ENCODE data around the gene PIP5KL1. TPM values are rescaled to one million over a fixed set of nuclear protein-coding genes. Genes with fewer than 3 reads are reported as not detected.

Gene PIP5KL1
- total RNA-seq, 1 experiment from 2014 or later = 5.1 TPM

DNA sequence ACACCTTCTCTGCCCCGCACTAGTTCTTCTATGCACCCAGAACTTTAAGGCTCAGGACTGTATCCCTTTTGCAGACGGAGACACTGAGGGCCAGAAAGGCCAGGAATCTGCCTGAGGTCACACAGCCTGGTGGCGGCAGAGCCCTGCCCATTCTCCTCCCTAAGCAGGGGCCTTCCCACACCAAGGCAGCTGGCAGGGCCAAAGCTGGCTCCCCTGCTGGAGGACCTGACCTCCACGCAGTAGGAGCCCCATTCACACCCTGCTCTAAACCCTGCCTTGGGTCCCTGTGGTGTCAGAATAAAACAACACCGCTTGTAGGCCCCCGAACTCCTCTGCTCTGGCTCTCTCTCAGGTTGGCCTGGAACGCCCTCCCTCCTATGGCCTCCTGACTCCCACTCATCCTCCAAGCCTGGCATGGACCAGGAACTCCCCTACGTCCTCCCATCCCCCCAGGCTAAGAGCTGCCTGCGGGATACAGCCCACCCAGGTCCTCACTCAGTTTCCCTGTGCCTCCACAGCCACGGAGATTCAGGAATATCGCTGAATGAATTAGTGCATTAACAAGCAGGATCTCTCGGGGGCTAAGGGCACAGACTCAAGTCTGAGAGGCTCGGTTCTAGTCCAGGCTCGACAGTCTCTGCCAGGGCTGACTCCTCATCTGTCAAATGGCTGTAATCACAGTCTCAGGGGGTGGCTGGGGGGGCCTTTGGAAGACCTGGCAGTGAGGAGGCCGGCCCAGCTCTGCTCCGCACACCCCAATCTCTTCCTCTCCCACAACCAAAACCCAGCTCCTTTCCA is 34.0 kb downstream of the PIP5KL1 start:
- no peaks in the 10 kb centered on the region for H3F3A ChIP-seq (ENCODE audit: low read length, unreplicated experiment)
- no peak for DNase-seq
- intact Hi-C loops (cut with micrococcal nuclease) = no loop called here
- no peaks in the 10 kb centered on the region for H3K79me2 ChIP-seq (ENCODE audit: low read length)
- H3K27ac ChIP-seq (ENCODE audit: low read length) = no peak overlapping the region
- TF ChIP-seq EZH2 (IDR thresholded peaks at IDR 0.05; ENCODE audit: low read length, unreplicated experiment) = no peak
- TF ChIP-seq EZH2phosphoT487 (IDR thresholded peaks at IDR 0.05; ENCODE audit: borderline replicate concordance, low read length) = no peak
- TF ChIP-seq, protein P1, sequence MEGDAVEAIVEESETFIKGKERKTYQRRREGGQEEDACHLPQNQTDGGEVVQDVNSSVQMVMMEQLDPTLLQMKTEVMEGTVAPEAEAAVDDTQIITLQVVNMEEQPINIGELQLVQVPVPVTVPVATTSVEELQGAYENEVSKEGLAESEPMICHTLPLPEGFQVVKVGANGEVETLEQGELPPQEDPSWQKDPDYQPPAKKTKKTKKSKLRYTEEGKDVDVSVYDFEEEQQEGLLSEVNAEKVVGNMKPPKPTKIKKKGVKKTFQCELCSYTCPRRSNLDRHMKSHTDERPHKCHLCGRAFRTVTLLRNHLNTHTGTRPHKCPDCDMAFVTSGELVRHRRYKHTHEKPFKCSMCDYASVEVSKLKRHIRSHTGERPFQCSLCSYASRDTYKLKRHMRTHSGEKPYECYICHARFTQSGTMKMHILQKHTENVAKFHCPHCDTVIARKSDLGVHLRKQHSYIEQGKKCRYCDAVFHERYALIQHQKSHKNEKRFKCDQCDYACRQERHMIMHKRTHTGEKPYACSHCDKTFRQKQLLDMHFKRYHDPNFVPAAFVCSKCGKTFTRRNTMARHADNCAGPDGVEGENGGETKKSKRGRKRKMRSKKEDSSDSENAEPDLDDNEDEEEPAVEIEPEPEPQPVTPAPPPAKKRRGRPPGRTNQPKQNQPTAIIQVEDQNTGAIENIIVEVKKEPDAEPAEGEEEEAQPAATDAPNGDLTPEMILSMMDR (conservative IDR thresholded peaks at IDR 0.05; ENCODE audit: low read depth, low read length) = no peak
- peaks cover 5% of the 10 kb centered on the region; the same call in 1 of the 2 replicates for H3K4me1 ChIP-seq (ENCODE audit: insufficient read depth, low read length)
- ChIA-PET CTCF (no interaction called here), POLR2A (ENCODE audit: unreplicated experiment) (no interaction called here)
- H3K9me2 ChIP-seq (replicated peaks; ENCODE audit: low read length) = no peaks in the 10 kb centered on the region
- H3K4me2 ChIP-seq (ENCODE audit: low read length) = no peak overlapping the region
- no peak overlapping the region for H3K9ac ChIP-seq (ENCODE audit: low read length)
- no peak overlapping the region for H3K4me3 ChIP-seq (ENCODE audit: low read length)
- peaks cover 38% of the 10 kb centered on the region for H3K36me3 ChIP-seq (ENCODE audit: low read depth, low read length)
- H3K9me3 ChIP-seq (ENCODE audit: low read length) = no peaks in the 10 kb centered on the region
- no TSS peak for BruUV-seq (replicated peaks)
- no peaks in the 10 kb centered on the region for H3K27me3 ChIP-seq (ENCODE audit: low read length)
- H2AFZ ChIP-seq (ENCODE audit: low read length) = no peak overlapping the region
- no peak for ATAC-seq
- no peaks in the 10 kb centered on the region for H4K20me1 ChIP-seq (ENCODE audit: low read length)

DNA sequence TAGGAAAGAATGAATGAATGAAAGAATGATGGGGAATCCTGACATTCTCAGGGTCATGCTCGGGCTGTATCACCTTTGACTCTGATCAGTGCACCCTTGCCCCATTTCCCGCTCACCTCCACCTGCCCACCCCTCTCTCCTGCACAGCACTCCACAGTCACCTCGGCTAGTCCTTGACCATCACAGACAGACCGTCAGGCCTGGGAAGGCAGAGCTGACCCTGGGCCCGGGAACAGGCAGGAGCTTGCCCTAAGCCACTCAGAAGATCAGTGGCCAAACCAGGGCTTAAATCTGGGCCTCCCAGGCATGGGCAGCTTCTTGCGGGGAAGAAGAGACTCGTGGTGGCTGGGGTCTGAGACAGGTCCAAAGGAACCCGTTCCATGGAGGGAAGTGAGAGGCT is 34.8 kb downstream of the PIP5KL1 start:
- Histone ChIP-seq H2AFZ (ENCODE audit: low read length) (no peak overlapping the region), H3K9me3 (ENCODE audit: low read length) (no peaks in the 10 kb centered on the region), H3K4me1 (ENCODE audit: insufficient read depth, low read length) (peaks cover 5% of the 10 kb centered on the region; the same call in 1 of the 2 replicates), H3K27me3 (ENCODE audit: low read length) (no peaks in the 10 kb centered on the region), H3K27ac (ENCODE audit: low read length) (no peak overlapping the region), H3K9ac (ENCODE audit: low read length) (no peak overlapping the region), H4K20me1 (ENCODE audit: low read length) (no peaks in the 10 kb centered on the region), H3K4me3 (ENCODE audit: low read length) (no peak overlapping the region), H3K4me2 (ENCODE audit: low read length) (no peak overlapping the region), H3F3A (ENCODE audit: low read length, unreplicated experiment) (no peaks in the 10 kb centered on the region), H3K79me2 (ENCODE audit: low read length) (no peaks in the 10 kb centered on the region), H3K9me2 (replicated peaks; ENCODE audit: low read length) (no peaks in the 10 kb centered on the region), H3K36me3 (ENCODE audit: low read depth, low read length) (peaks cover 38% of the 10 kb centered on the region)
- BruUV-seq (replicated peaks) = no TSS peak
- DNase-seq = no peak
- intact Hi-C loops (cut with micrococcal nuclease) = no loop called here
- no peak for ATAC-seq
- ChIA-PET POLR2A (ENCODE audit: unreplicated experiment) (no interaction called here), CTCF (no interaction called here)
- TF ChIP-seq, protein P1 (conservative IDR thresholded peaks at IDR 0.05; ENCODE audit: low read depth, low read length) = no peak
- TF ChIP-seq EZH2 (IDR thresholded peaks at IDR 0.05; ENCODE audit: low read length, unreplicated experiment) (no peak), EZH2phosphoT487 (IDR thresholded peaks at IDR 0.05; ENCODE audit: borderline replicate concordance, low read length) (no peak)

DNA sequence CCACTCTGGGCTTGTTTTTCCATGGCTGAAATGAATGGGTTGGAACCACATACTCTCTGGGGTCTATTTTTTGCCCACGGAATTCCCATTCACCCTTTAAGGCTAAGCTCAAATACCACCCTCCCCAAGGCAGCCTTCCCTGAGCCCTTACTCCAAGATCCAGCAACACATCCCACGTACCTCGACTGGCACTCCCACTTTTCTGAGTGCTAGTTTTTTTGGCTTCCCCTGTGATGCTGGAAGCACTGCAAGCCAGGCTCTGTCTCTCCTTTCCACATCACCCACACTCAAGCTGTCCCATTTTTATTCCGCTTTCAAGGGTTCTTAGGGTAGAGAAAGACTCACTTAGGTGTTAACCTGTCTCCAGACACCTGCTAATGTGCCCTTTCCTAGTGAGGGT is 37.2 kb downstream of the PIP5KL1 start:
- H3K27ac ChIP-seq (ENCODE audit: low read length) = no peak overlapping the region
- H3K36me3 ChIP-seq (ENCODE audit: low read depth, low read length) = peaks cover 38% of the 10 kb centered on the region
- intact Hi-C loops (cut with micrococcal nuclease) = no loop called here
- BruUV-seq (replicated peaks) = no TSS peak
- no peak for DNase-seq
- no peak overlapping the region for H2AFZ ChIP-seq (ENCODE audit: low read length)
- POLR2A ChIA-PET (ENCODE audit: unreplicated experiment) = no interaction called here
- H3K9me3 ChIP-seq (ENCODE audit: low read length) = no peaks in the 10 kb centered on the region
- no peaks in the 10 kb centered on the region for H3K27me3 ChIP-seq (ENCODE audit: low read length)
- TF ChIP-seq EZH2 (IDR thresholded peaks at IDR 0.05; ENCODE audit: low read length, unreplicated experiment) (no peak), EZH2phosphoT487 (IDR thresholded peaks at IDR 0.05; ENCODE audit: borderline replicate concordance, low read length) (no peak)
- TF ChIP-seq, protein P1 (conservative IDR thresholded peaks at IDR 0.05; ENCODE audit: low read depth, low read length) = no peak
- no peak for ATAC-seq
- CTCF ChIA-PET = no interaction called here
- H3K79me2 ChIP-seq (ENCODE audit: low read length) = no peaks in the 10 kb centered on the region
- H3K4me1 ChIP-seq (ENCODE audit: insufficient read depth, low read length) = no peaks in the 10 kb centered on the region
- no peaks in the 10 kb centered on the region for H4K20me1 ChIP-seq (ENCODE audit: low read length)
- H3K4me2 ChIP-seq (ENCODE audit: low read length) = no peak overlapping the region
- no peaks in the 10 kb centered on the region for H3F3A ChIP-seq (ENCODE audit: low read length, unreplicated experiment)
- H3K4me3 ChIP-seq (ENCODE audit: low read length) = no peak overlapping the region
- H3K9ac ChIP-seq (ENCODE audit: low read length) = no peak overlapping the region
- H3K9me2 ChIP-seq (replicated peaks; ENCODE audit: low read length) = no peaks in the 10 kb centered on the region
